Measurements from ENCODE around the gene HDGFL1. TPM values are rescaled to one million over a fixed set of nuclear protein-coding genes. Genes with fewer than 3 reads are reported as not detected.

Gene HDGFL1
- total RNA-seq, 1 experiment from 2014 or later: not detected

DNA sequence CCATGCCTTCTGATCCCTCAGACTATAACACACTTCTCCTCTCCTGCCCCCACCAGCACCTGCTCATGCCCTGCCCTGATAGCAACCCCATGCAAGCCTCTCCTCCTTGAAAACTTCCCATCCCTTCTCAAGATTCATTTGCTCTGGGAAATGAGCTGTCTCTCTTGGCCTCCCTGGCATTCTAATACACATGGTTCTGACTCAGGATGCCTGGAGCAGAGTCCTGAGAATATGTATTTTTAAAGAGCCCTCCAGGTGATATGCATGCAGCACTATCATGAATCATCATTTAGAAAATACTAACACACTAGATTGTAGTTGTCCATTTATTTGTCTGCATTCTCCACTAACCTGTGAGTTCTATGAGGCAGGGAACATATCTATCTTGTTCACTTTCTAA is 26.6 kb downstream of the HDGFL1 start:
- H3K27me3 Mint-ChIP-seq (ENCODE audit: insufficient read depth, unreplicated experiment): no peaks in the 10 kb centered on the region
- no peak overlapping the region for H3K4me3 Mint-ChIP-seq (ENCODE audit: unreplicated experiment)
- no TSS peak for BruUV-seq (replicated peaks)
- peak; percentile 36 for DNase-seq (ENCODE audit: unreplicated experiment)
- no peak overlapping the region for H3K27ac Mint-ChIP-seq (ENCODE audit: low read depth, unreplicated experiment)
- intact Hi-C loops (cut with micrococcal nuclease): no loop called here
- no peaks in the 10 kb centered on the region for H3K36me3 Mint-ChIP-seq (ENCODE audit: insufficient read depth, unreplicated experiment)
- H3K4me1 Mint-ChIP-seq (ENCODE audit: insufficient read depth, unreplicated experiment): peaks cover 6% of the 10 kb centered on the region
- ChIA-PET CTCF (no interaction called here), POLR2A (interaction anchor here (0.6 kb wide), 1 partner anchor 39 kb away, joined by 3 read pairs; no protein-coding TSS in a partner anchor)
- no peaks in the 10 kb centered on the region for H3K9me3 Mint-ChIP-seq (ENCODE audit: unreplicated experiment)
- TF ChIP-seq, protein P1, sequence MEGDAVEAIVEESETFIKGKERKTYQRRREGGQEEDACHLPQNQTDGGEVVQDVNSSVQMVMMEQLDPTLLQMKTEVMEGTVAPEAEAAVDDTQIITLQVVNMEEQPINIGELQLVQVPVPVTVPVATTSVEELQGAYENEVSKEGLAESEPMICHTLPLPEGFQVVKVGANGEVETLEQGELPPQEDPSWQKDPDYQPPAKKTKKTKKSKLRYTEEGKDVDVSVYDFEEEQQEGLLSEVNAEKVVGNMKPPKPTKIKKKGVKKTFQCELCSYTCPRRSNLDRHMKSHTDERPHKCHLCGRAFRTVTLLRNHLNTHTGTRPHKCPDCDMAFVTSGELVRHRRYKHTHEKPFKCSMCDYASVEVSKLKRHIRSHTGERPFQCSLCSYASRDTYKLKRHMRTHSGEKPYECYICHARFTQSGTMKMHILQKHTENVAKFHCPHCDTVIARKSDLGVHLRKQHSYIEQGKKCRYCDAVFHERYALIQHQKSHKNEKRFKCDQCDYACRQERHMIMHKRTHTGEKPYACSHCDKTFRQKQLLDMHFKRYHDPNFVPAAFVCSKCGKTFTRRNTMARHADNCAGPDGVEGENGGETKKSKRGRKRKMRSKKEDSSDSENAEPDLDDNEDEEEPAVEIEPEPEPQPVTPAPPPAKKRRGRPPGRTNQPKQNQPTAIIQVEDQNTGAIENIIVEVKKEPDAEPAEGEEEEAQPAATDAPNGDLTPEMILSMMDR (IDR thresholded peaks at IDR 0.05; ENCODE audit: unreplicated experiment): no peak

DNA sequence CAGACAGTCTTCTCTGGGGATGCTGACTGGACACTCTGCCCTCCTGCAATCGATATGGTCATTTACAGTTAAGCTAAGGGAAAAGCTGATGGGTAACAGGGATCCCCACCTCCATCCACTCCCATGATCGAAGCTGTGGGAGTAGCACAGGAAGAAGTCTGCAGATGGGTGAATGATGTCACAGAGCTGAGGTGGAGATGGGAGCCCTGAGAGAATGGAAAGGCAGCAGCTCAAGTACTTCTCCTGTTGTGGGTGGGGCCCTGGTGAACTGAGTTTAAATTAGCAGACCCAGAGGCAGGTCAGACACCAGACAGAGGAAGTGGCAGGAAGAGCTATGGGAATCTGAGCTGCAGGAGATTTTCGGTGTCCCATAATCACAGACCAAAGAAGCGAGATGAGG is 29.0 kb downstream of the HDGFL1 start:
- ChIA-PET CTCF (interaction anchor here (0.7 kb wide), 2 partner anchors 27 to 50 kb away, joined by 3 read pairs; no protein-coding TSS in a partner anchor), POLR2A (no interaction called here)
- H3K27ac Mint-ChIP-seq (ENCODE audit: low read depth, unreplicated experiment): no peak overlapping the region
- no peak overlapping the region for H3K4me3 Mint-ChIP-seq (ENCODE audit: unreplicated experiment)
- peaks cover 6% of the 10 kb centered on the region for H3K4me1 Mint-ChIP-seq (ENCODE audit: insufficient read depth, unreplicated experiment)
- BruUV-seq (replicated peaks): no TSS peak
- TF ChIP-seq, protein P1 (IDR thresholded peaks at IDR 0.05; ENCODE audit: unreplicated experiment): no peak
- intact Hi-C loops (cut with micrococcal nuclease): no loop called here
- no peaks in the 10 kb centered on the region for H3K9me3 Mint-ChIP-seq (ENCODE audit: unreplicated experiment)
- no peak for DNase-seq (ENCODE audit: unreplicated experiment)
- H3K36me3 Mint-ChIP-seq (ENCODE audit: insufficient read depth, unreplicated experiment): no peaks in the 10 kb centered on the region
- H3K27me3 Mint-ChIP-seq (ENCODE audit: insufficient read depth, unreplicated experiment): no peaks in the 10 kb centered on the region

DNA sequence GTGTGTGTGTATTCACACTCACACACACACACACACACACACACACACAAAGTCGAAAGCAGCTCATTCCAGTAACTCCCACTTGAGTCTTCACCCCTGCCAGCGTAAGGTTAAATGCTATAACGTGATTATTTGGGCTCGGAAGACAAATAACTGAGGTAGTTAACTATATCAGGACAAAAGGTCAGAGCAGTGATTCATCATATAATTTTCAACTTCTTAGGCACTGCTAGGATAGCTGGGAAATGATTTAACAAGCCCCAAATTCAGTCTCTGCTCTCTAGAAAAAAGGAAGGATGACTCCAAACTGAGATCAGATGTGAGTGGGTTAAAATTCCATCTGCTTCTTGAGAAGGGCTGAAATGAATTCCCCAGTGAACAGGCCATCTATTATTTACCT is 30.7 kb downstream of the HDGFL1 start:
- H3K27me3 Mint-ChIP-seq (ENCODE audit: insufficient read depth, unreplicated experiment): no peaks in the 10 kb centered on the region
- intact Hi-C loops (cut with micrococcal nuclease): no loop called here
- no peaks in the 10 kb centered on the region for H3K9me3 Mint-ChIP-seq (ENCODE audit: unreplicated experiment)
- H3K27ac Mint-ChIP-seq (ENCODE audit: low read depth, unreplicated experiment): no peak overlapping the region
- no peak for DNase-seq (ENCODE audit: unreplicated experiment)
- H3K36me3 Mint-ChIP-seq (ENCODE audit: insufficient read depth, unreplicated experiment): no peaks in the 10 kb centered on the region
- ChIA-PET CTCF (no interaction called here), POLR2A (no interaction called here)
- TF ChIP-seq, protein P1 (IDR thresholded peaks at IDR 0.05; ENCODE audit: unreplicated experiment): no peak
- H3K4me3 Mint-ChIP-seq (ENCODE audit: unreplicated experiment): no peak overlapping the region
- H3K4me1 Mint-ChIP-seq (ENCODE audit: insufficient read depth, unreplicated experiment): peaks cover 6% of the 10 kb centered on the region
- no TSS peak for BruUV-seq (replicated peaks)

DNA sequence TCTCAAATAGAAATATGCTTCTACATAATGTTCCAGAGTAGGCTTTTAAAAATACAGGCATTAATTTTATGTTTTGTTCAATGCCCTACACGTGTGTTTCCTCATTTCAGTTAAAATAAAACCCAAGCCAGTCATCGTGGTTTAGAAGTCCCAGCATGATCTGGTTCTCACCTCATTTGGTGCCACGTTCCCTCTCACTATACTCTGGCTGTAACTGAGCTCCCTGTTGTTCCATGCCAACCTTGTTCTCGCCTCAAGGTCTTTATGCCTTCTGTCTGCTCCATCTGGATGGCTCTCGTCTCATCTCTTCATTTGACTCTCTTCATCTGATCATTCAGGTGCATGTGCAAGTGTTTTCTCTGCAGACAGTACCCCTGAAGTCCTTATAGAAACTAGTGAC is 32.6 kb downstream of the HDGFL1 start:
- H3K4me1 Mint-ChIP-seq (ENCODE audit: insufficient read depth, unreplicated experiment): no peaks in the 10 kb centered on the region
- no peaks in the 10 kb centered on the region for H3K27me3 Mint-ChIP-seq (ENCODE audit: insufficient read depth, unreplicated experiment)
- no peak overlapping the region for H3K27ac Mint-ChIP-seq (ENCODE audit: low read depth, unreplicated experiment)
- CTCF ChIA-PET: no interaction called here
- TF ChIP-seq, protein P1 (IDR thresholded peaks at IDR 0.05; ENCODE audit: unreplicated experiment): no peak
- POLR2A ChIA-PET: no interaction called here
- DNase-seq (ENCODE audit: unreplicated experiment): no peak
- intact Hi-C loops (cut with micrococcal nuclease): no loop called here
- BruUV-seq (replicated peaks): no TSS peak
- H3K9me3 Mint-ChIP-seq (ENCODE audit: unreplicated experiment): no peaks in the 10 kb centered on the region
- H3K36me3 Mint-ChIP-seq (ENCODE audit: insufficient read depth, unreplicated experiment): no peaks in the 10 kb centered on the region
- H3K4me3 Mint-ChIP-seq (ENCODE audit: unreplicated experiment): no peak overlapping the region
